Islet precursor cell (in vitro differentiated cells): ENCODE results near the gene USP15.

Experiments
- DNase-seq: peaks from one replicate; pipeline ENCODE4 v3.0.0-alpha.2; 2018

Gene USP15

DNA sequence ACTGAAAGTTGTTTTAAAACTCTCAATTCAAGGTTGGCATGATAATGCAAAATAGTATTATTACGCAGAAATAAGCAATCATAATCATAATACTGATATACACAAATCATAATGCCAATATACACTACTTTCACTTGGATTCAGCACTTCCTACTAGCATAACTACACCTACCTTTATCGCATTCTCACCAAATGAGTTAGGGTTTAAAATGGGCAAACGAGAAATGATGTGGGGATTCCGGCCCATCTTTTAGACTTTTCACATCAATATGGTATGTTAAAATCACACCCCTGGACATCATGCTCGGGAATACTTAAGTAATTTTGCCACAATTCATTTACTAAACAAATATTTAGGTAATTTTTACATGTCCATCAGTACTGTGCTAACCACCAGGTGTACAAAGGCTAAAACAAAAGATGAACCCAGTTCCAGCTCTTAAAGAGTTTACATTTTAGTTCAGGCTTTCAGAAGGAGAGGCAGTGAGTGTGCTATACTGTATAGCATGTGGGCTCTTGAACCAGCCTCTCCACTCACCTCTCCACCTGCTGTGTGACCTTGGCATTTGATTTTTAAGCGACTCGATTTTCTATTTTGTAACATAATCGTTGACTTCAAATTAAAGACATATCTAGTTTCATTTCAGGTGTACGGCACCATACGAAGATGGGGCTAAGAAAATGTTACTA is 1.1 kb upstream of the USP15 start:
- no peak for DNase-seq

DNA sequence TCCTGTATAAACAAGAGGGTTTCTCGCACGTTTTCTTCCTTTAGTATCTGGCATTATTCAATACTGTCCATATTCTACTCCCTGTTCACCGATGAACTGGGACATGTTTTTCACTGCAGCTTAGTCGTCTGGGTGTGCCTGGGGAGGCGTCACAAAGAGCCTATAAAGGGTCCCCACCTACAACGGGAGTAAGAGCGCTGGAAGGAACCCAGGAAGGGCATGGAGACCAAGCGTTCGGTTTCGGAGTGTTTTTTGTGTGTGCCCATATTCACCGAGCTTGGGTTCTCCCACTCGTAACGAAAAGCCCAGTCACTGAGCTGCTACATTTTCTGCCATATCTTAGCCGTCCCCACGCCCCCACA is 592 bp upstream of the USP15 start:
- no peak for DNase-seq

- DNase-seq: peak; percentile 64
Observed at GRCh38 chr12:62260733-62261683, 804 bp downstream of the USP15 start.

DNA sequence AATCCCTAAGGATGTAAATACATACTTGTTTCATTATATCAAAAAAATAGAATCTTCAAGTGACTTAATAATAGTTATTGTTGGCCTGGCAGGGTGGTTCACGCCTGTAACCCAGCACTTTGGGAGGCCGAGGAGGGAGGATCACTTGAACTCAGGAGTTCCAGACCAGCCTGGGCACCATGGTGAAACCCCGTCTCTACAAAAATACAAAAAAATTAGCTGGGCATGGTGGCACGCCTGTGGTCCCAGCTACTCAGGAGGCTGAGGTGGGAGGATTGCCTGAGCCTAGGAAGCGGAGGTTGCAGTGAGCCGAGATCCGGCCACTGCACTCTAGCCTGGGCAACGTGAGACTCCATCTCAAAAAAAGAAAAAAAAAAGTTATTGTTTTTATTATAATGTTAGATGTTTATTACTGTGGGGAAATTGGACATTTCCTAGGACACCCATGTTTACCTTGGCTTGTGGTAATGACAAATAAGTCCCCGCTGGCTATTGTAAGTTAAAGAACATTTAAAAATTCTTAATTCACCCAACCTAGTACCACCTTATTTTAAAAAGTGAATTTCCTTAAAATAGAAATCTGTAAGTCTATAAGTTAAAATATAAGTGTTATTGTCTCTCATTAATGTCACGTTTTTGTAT is 1.8 kb downstream of the USP15 start:
- DNase-seq: no peak

DNA sequence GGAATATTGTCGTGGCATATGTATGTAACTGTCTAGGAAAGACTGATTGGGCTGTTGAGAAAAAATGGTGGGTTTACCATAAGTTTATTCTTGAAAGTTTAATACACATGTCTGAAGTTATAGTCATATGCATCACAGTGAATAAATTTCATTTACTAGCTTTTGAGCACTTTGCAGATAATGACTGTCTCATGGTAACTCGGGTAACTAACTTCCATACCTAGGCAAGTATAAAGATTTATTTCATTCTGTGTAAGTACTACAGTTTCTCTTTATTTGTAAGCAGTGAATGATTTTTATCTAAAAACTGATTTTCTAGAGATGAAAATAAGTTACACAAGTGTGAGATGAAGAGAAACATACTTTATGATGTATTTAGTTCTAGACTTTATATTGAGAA is 3.0 kb downstream of the USP15 start:
- DNase-seq: no peak

GRCh38 chr12:62263966-62264365 is 3.8 kb downstream of the USP15 start:
- no peak for DNase-seq

- no peak for DNase-seq
Observed at GRCh38 chr12:62264706-62265105, 4.5 kb downstream of the USP15 start.

DNA sequence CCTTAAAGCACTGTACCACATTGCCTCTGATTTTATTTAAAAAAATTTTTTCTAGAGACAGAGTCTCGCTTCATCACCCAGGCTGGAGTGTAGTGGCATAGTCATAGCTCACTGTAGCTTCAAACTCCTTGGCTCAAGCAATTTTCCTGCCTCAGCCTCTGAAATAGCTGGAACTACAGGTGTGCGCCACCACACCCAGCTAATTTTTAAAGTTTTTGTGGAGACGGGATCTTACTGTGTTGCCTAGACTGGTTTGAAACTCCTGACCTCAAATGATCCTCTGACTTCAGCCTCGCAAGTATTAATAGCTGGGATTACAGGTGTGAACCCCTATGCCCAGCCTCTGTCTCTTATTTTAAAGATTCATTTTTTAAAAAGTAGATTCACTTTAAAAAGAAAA is 5.3 kb downstream of the USP15 start:
- DNase-seq: no peak

DNA sequence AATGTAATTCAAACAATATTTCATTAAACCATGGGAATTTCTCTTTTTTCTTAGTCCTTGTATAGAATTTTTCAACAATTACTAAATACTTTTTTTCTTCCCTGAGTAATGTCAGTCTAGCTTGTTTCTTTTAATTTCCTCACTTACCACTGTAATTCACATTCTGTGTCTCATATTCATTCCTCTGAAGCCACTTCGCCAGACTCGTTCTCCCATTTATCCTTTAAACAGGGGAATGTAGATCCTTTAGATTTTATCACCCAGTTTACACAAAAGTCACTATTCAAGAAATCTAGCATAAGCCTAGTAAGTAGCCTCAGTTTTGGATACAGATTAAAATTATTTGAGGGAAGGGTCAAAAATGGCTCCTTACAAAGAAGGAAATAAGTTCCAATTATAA is 6.8 kb downstream of the USP15 start:
- DNase-seq: no peak

DNA sequence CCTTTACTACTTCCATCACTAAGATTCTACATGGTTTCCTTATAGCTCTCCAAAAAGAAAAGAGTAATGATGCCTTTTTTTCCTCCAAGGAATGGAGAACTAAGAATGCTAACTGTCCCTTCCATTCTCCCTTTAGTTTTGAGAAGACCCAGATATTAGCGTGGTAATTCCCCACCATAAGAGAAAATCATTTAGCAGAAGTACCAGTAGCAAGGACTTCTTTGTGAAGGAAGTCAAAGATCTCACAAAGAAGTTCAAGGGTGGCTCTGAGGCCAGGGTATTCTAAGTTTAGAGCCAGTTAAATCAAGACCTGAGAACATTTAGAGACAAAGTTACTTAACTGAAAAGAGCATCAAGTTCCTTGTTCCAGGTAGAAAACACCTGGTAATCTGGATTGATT is 7.3 kb downstream of the USP15 start:
- no peak for DNase-seq

DNA sequence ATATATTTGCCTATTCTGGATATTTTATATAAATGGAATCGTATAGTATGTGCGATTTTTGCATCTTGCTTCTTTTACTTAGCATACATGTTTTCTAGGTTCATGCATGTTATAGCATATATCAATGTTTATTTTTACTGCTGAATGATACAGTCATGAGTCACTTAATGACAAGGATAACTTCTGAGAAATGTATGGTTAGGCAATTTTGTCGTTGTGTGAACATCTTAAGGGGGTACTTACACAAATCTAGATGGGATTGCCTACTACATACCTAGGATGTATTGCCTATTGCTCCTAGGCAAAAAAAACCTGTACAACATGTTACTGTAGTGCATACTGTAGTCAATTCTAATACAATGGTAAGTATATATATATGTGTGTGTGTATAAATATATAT is 8.8 kb downstream of the USP15 start:
- DNase-seq: no peak

- no peak for DNase-seq
Observed at GRCh38 chr12:62269464-62270228, 9.4 kb downstream of the USP15 start.

- no peak for DNase-seq
Observed at GRCh38 chr12:62270384-62270783, 10.2 kb downstream of the USP15 start.

GRCh38 chr12:62270872-62271271 is 10.7 kb downstream of the USP15 start:
- no peak for DNase-seq

- DNase-seq: no peak
Observed at GRCh38 chr12:62272936-62273552, 12.8 kb downstream of the USP15 start.

- no peak for DNase-seq
Observed at GRCh38 chr12:62273724-62274380, 13.6 kb downstream of the USP15 start.

DNA sequence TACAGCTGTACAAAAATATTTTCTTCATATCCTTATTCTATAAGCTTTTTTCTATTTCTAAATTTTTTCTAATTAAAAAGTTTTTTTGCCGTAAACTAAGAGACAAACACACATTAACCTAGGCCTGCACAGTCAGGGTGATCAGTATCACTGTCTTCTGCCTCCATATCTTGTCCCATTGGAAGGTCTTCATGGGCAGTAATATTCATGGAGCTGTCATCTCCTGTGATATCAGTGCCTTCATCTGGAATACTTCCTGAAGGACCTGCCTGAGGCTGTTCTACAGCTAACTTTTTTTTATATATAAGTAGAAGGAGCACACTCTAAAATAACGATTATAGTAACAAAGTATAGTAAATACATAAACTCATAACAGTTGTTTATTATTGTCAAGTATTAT is 17.8 kb downstream of the USP15 start:
- no peak for DNase-seq

DNA sequence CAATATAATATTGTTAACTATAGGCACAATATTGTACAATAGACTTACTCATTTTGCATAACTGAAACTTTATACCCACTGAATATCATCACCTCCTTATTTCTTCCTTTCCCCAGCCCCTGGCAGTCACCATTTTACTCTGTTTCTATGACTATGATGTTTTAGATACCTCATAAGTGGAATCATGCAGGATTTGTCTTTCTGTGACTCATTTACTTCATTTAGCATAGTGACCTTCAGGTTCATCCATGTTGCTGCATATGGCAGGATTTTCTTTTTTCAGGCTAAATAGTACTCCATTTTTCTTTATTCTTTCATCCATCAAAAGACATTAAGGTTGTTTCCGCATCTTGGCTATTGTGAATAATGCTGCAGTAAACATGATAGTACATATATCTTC is 18.9 kb downstream of the USP15 start:
- DNase-seq: no peak

GRCh38 chr12:62279961-62280360 is 19.8 kb downstream of the USP15 start:
- DNase-seq: no peak

DNA sequence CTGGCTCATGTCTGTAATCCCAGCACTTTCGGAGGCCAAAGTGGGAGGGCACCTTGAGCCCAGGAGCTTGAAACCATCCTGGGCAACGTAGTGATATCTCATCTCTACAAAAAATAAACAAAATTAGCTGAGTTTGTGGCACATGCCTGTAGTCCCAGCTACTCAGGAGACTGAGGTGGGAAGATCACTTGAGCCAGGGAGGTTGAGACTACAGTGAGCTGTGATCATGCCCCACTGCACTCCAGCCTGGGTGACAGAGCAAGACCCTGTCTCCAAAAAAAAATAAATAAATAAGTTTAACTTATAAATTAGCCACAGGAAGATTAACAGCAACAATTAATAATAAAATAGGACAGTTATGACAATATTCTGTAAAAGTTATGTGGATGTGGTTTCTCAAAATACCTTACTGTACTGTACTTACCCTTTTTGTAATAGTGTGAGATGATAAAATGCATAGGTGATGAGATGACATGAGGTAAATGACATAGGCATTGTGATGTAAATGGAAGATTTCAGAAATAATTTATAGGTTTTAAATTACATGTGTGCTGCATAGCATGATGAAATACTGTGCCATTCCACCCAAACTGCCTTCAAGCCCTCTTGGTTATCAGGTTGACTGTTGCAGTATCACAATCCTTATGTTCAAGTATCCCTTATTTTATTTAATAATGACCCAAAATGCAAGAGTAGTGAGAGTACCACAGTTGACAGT is 22.0 kb downstream of the USP15 start:
- DNase-seq: no peak

- no peak for DNase-seq
Observed at GRCh38 chr12:62284749-62285148, 24.5 kb downstream of the USP15 start.
